DMS153 treated with DMSO at 0.1 percent for 48 hours (cell line): ENCODE measurements around the gene SH3TC1.

ENCODE experiments used
- DNase-seq: peaks from one replicate; lab custom pipeline; 2025; ENCODE audit not compliant: unreplicated experiment; lab: John Stamatoyannopoulos, UW

The SH3TC1 gene

GRCh38 chr4:8180310-8181093 is 18.6 kb upstream of the SH3TC1 start:
- DNase-seq = no peak

- no peak for DNase-seq
Observed at GRCh38 chr4:8181119-8181518, 18.0 kb upstream of the SH3TC1 start.

- no peak for DNase-seq
Observed at GRCh38 chr4:8181844-8182243, 17.2 kb upstream of the SH3TC1 start.

GRCh38 chr4:8182294-8182693 is 16.8 kb upstream of the SH3TC1 start:
- no peak for DNase-seq

- DNase-seq = no peak
Observed at GRCh38 chr4:8182858-8183725, 16.0 kb upstream of the SH3TC1 start.

- no peak for DNase-seq
Observed at GRCh38 chr4:8184061-8184460, 15.0 kb upstream of the SH3TC1 start.

GRCh38 chr4:8185295-8185694 is 13.8 kb upstream of the SH3TC1 start:
- DNase-seq = no peak

GRCh38 chr4:8185930-8186329 is 13.2 kb upstream of the SH3TC1 start:
- DNase-seq = no peak

- DNase-seq = no peak
Observed at GRCh38 chr4:8188085-8188484, 11.0 kb upstream of the SH3TC1 start.

- peak; percentile 76 for DNase-seq
Observed at GRCh38 chr4:8188743-8189550, 10.1 kb upstream of the SH3TC1 start.

- no peak for DNase-seq
Observed at GRCh38 chr4:8189551-8190466, 9.3 kb upstream of the SH3TC1 start.

- DNase-seq = no peak
Observed at GRCh38 chr4:8191136-8191747, 7.8 kb upstream of the SH3TC1 start.

- DNase-seq = peak; percentile 20
Observed at GRCh38 chr4:8192748-8193738, 6.0 kb upstream of the SH3TC1 start.

GRCh38 chr4:8194306-8195242 is 4.5 kb upstream of the SH3TC1 start:
- DNase-seq = no peak

GRCh38 chr4:8195431-8195830 is 3.7 kb upstream of the SH3TC1 start:
- DNase-seq = no peak

- no peak for DNase-seq
Observed at GRCh38 chr4:8195841-8196458, 3.1 kb upstream of the SH3TC1 start.

GRCh38 chr4:8197521-8197920 is 1.6 kb upstream of the SH3TC1 start:
- no peak for DNase-seq
